ENCODE measurements around the gene RBMS3. TPM values are rescaled to one million over a fixed set of nuclear protein-coding genes. Genes with fewer than 3 reads are reported as not detected.

RBMS3 gene
- total RNA-seq, 5 donors from 2014 or later (not counting 1 experiment from before 2014, with no cell fraction given): 0.62 to 2.9 (median 1.4) TPM

GRCh38 chr3:29513236-29513635 is 232.4 kb downstream of the RBMS3 start:
- no peak overlapping the region for H3K4me3 ChIP-seq (ENCODE audit: control insufficient read depth in 1 of 2, extremely low read depth in 1 of 2, low read length in 1 of 2)
- H3K36me3 Mint-ChIP-seq: no peaks in the 10 kb centered on the region
- ATAC-seq (replicated peaks in 1 of 4): no peak
- no peaks in the 10 kb centered on the region for H3K36me3 ChIP-seq (ENCODE audit: control insufficient read depth in 2 of 2, extremely low read depth in 1 of 2, insufficient read depth in 1 of 2, low read length in 1 of 2)
- H3K4me1 Mint-ChIP-seq: no peaks in the 10 kb centered on the region
- peaks cover 0 to 5% of the 10 kb centered on the region in 2 experiments for H3K4me1 ChIP-seq (ENCODE audit: control insufficient read depth in 1 of 2, extremely low read depth in 1 of 2, insufficient read depth in 2 of 2, low read length in 2 of 2)
- WGBS (ENCODE audit: insufficient coverage): 20% methylated on average over 1 of the region's 3 CpGs
- H3K27me3 ChIP-seq (replicated peaks in 1 of 2; ENCODE audit: control insufficient read depth in 2 of 2, extremely low read depth in 1 of 2, insufficient read depth in 2 of 2, low read length in 1 of 2): no peaks in the 10 kb centered on the region
- ChIA-PET POLR2A (no interaction called here), CTCF (no interaction called here)
- H3K27me3 Mint-ChIP-seq: peaks cover 0 to 4% of the 10 kb centered on the region in 2 donors
- H3K9me3 ChIP-seq: no peaks in the 10 kb centered on the region
- peaks cover 0 to 4% (median 4%) of the 10 kb centered on the region in 3 donors for H3K9me3 Mint-ChIP-seq
- H3K4me3 Mint-ChIP-seq: no peak overlapping the region
- H3K27ac Mint-ChIP-seq: no peak overlapping the region
- no peak for DNase-seq
- H3K27ac ChIP-seq (ENCODE audit: low read length): no peak overlapping the region

- Mint-ChIP-seq H3K27me3 (peaks cover 0 to 4% of the 10 kb centered on the region in 2 donors), H3K4me1 (no peaks in the 10 kb centered on the region), H3K27ac (no peak overlapping the region), H3K9me3 (peaks cover 0 to 4% (median 4%) of the 10 kb centered on the region in 3 donors), H3K36me3 (no peaks in the 10 kb centered on the region), H3K4me3 (no peak overlapping the region)
- POLR2A ChIA-PET: no interaction called here
- H3K36me3 ChIP-seq (ENCODE audit: control insufficient read depth in 2 of 2, extremely low read depth in 1 of 2, insufficient read depth in 1 of 2, low read length in 1 of 2): no peaks in the 10 kb centered on the region
- ATAC-seq (replicated peaks in 1 of 4) (no peak), DNase-seq (no peak)
- no peaks in the 10 kb centered on the region for H3K27me3 ChIP-seq (replicated peaks in 1 of 2; ENCODE audit: control insufficient read depth in 2 of 2, extremely low read depth in 1 of 2, insufficient read depth in 2 of 2, low read length in 1 of 2)
- H3K4me1 ChIP-seq (ENCODE audit: control insufficient read depth in 1 of 2, extremely low read depth in 1 of 2, insufficient read depth in 2 of 2, low read length in 2 of 2): peaks cover 0 to 5% of the 10 kb centered on the region in 2 experiments
- CTCF ChIA-PET: no interaction called here
- H3K27ac ChIP-seq (ENCODE audit: low read length): no peak overlapping the region
- H3K4me3 ChIP-seq (ENCODE audit: control insufficient read depth in 1 of 2, extremely low read depth in 1 of 2, low read length in 1 of 2): no peak overlapping the region
- H3K9me3 ChIP-seq: no peaks in the 10 kb centered on the region
- no CpG with 5 or more reads among the region's 3 CpGs for WGBS (ENCODE audit: insufficient coverage)
Observed at GRCh38 chr3:29514170-29514569, 233.3 kb downstream of the RBMS3 start.

- H3K9me3 Mint-ChIP-seq: peaks cover 0 to 4% (median 0%) of the 10 kb centered on the region in 3 donors
- ChIA-PET CTCF (no interaction called here), POLR2A (no interaction called here)
- H3K4me1 Mint-ChIP-seq: no peaks in the 10 kb centered on the region
- DNase-seq: no peak
- ATAC-seq (replicated peaks in 1 of 4): no peak
- no peaks in the 10 kb centered on the region for H3K36me3 Mint-ChIP-seq
- Histone ChIP-seq H3K36me3 (ENCODE audit: control insufficient read depth in 2 of 2, extremely low read depth in 1 of 2, insufficient read depth in 1 of 2, low read length in 1 of 2) (no peaks in the 10 kb centered on the region), H3K27me3 (replicated peaks in 1 of 2; ENCODE audit: control insufficient read depth in 2 of 2, extremely low read depth in 1 of 2, insufficient read depth in 2 of 2, low read length in 1 of 2) (no peaks in the 10 kb centered on the region), H3K27ac (ENCODE audit: low read length) (no peak overlapping the region), H3K4me1 (ENCODE audit: control insufficient read depth in 1 of 2, extremely low read depth in 1 of 2, insufficient read depth in 2 of 2, low read length in 2 of 2) (peaks cover 0 to 5% of the 10 kb centered on the region in 2 experiments), H3K4me3 (ENCODE audit: control insufficient read depth in 1 of 2, extremely low read depth in 1 of 2, low read length in 1 of 2) (no peak overlapping the region), H3K9me3 (no peaks in the 10 kb centered on the region)
- no peaks in the 10 kb centered on the region for H3K27me3 Mint-ChIP-seq
- 0% methylated on average over 1 of the region's 3 CpGs for WGBS (ENCODE audit: insufficient coverage)
- no peak overlapping the region for H3K27ac Mint-ChIP-seq
- H3K4me3 Mint-ChIP-seq: no peak overlapping the region
Observed at GRCh38 chr3:29514912-29515311, 234.0 kb downstream of the RBMS3 start.

- Mint-ChIP-seq H3K36me3 (no peaks in the 10 kb centered on the region), H3K4me1 (no peaks in the 10 kb centered on the region), H3K9me3 (peaks cover 0 to 4% (median 0%) of the 10 kb centered on the region in 3 donors), H3K27ac (no peak overlapping the region), H3K4me3 (no peak overlapping the region), H3K27me3 (no peaks in the 10 kb centered on the region)
- ATAC-seq (replicated peaks in 1 of 4) (no peak), DNase-seq (no peak)
- H3K9me3 ChIP-seq: no peaks in the 10 kb centered on the region
- no peak overlapping the region for H3K27ac ChIP-seq (ENCODE audit: low read length)
- H3K27me3 ChIP-seq (replicated peaks in 1 of 2; ENCODE audit: control insufficient read depth in 2 of 2, extremely low read depth in 1 of 2, insufficient read depth in 2 of 2, low read length in 1 of 2): no peaks in the 10 kb centered on the region
- H3K4me1 ChIP-seq (ENCODE audit: control insufficient read depth in 1 of 2, extremely low read depth in 1 of 2, insufficient read depth in 2 of 2, low read length in 2 of 2): peaks cover 0 to 5% of the 10 kb centered on the region in 2 experiments
- H3K4me3 ChIP-seq (ENCODE audit: control insufficient read depth in 1 of 2, extremely low read depth in 1 of 2, low read length in 1 of 2): no peak overlapping the region
- ChIA-PET POLR2A (no interaction called here), CTCF (no interaction called here)
- H3K36me3 ChIP-seq (ENCODE audit: control insufficient read depth in 2 of 2, extremely low read depth in 1 of 2, insufficient read depth in 1 of 2, low read length in 1 of 2): no peaks in the 10 kb centered on the region
- 58% methylated on average over 2 of the region's 2 CpGs for WGBS (ENCODE audit: insufficient coverage)
Observed at GRCh38 chr3:29515451-29515850, 234.6 kb downstream of the RBMS3 start.

- H3K27me3 Mint-ChIP-seq: no peaks in the 10 kb centered on the region
- ATAC-seq (replicated peaks in 1 of 4) (no peak), DNase-seq (no peak)
- no peaks in the 10 kb centered on the region for H3K36me3 ChIP-seq (ENCODE audit: control insufficient read depth in 2 of 2, extremely low read depth in 1 of 2, insufficient read depth in 1 of 2, low read length in 1 of 2)
- no peaks in the 10 kb centered on the region for H3K27me3 ChIP-seq (replicated peaks in 1 of 2; ENCODE audit: control insufficient read depth in 2 of 2, extremely low read depth in 1 of 2, insufficient read depth in 2 of 2, low read length in 1 of 2)
- WGBS (ENCODE audit: insufficient coverage): no CpG with 5 or more reads among the region's 4 CpGs
- no peaks in the 10 kb centered on the region for H3K9me3 ChIP-seq
- ChIA-PET CTCF (no interaction called here), POLR2A (no interaction called here)
- no peak overlapping the region for H3K4me3 ChIP-seq (ENCODE audit: control insufficient read depth in 1 of 2, extremely low read depth in 1 of 2, low read length in 1 of 2)
- H3K9me3 Mint-ChIP-seq: peaks cover 0 to 4% (median 0%) of the 10 kb centered on the region in 3 donors
- H3K27ac Mint-ChIP-seq: no peak overlapping the region
- H3K4me3 Mint-ChIP-seq: no peak overlapping the region
- H3K4me1 Mint-ChIP-seq: no peaks in the 10 kb centered on the region
- no peak overlapping the region for H3K27ac ChIP-seq (ENCODE audit: low read length)
- H3K4me1 ChIP-seq (ENCODE audit: control insufficient read depth in 1 of 2, extremely low read depth in 1 of 2, insufficient read depth in 2 of 2, low read length in 2 of 2): peaks cover 0 to 5% of the 10 kb centered on the region in 2 experiments
- H3K36me3 Mint-ChIP-seq: no peaks in the 10 kb centered on the region
Observed at GRCh38 chr3:29516164-29516563, 235.3 kb downstream of the RBMS3 start.

- 92% methylated on average over 3 of the region's 3 CpGs for WGBS (ENCODE audit: insufficient coverage)
Observed at GRCh38 chr3:29520764-29521163, 239.9 kb downstream of the RBMS3 start.

GRCh38 chr3:29521293-29521692 is 240.4 kb downstream of the RBMS3 start:
- no peaks in the 10 kb centered on the region for H3K27me3 ChIP-seq (replicated peaks in 1 of 2; ENCODE audit: control insufficient read depth in 2 of 2, extremely low read depth in 1 of 2, insufficient read depth in 2 of 2, low read length in 1 of 2)
- Mint-ChIP-seq H3K4me3 (no peak overlapping the region), H3K4me1 (no peaks in the 10 kb centered on the region), H3K27ac (no peak overlapping the region), H3K27me3 (no peaks in the 10 kb centered on the region), H3K9me3 (no peaks in the 10 kb centered on the region), H3K36me3 (no peaks in the 10 kb centered on the region)
- ChIA-PET CTCF (no interaction called here), POLR2A (no interaction called here)
- H3K27ac ChIP-seq (ENCODE audit: low read length): no peak overlapping the region
- DNase-seq: no peak
- H3K4me1 ChIP-seq (ENCODE audit: control insufficient read depth in 1 of 2, extremely low read depth in 1 of 2, insufficient read depth in 2 of 2, low read length in 2 of 2): no peaks in the 10 kb centered on the region
- no peaks in the 10 kb centered on the region for H3K36me3 ChIP-seq (ENCODE audit: control insufficient read depth in 2 of 2, extremely low read depth in 1 of 2, insufficient read depth in 1 of 2, low read length in 1 of 2)
- no peak for ATAC-seq (replicated peaks in 1 of 4)
- WGBS (ENCODE audit: insufficient coverage): 60% methylated on average over 1 of the region's 1 CpG
- H3K4me3 ChIP-seq (ENCODE audit: control insufficient read depth in 1 of 2, extremely low read depth in 1 of 2, low read length in 1 of 2): no peak overlapping the region
- H3K9me3 ChIP-seq: no peaks in the 10 kb centered on the region

More at GRCh38 chr3:29520764-29521163, 239.9 kb downstream of the RBMS3 start:
- no peak overlapping the region for H3K4me3 Mint-ChIP-seq
- H3K27me3 Mint-ChIP-seq: no peaks in the 10 kb centered on the region
- ChIA-PET CTCF (no interaction called here), POLR2A (no interaction called here)
- no peak for ATAC-seq (replicated peaks in 1 of 4)
- Histone ChIP-seq H3K4me3 (ENCODE audit: control insufficient read depth in 1 of 2, extremely low read depth in 1 of 2, low read length in 1 of 2) (no peak overlapping the region), H3K27me3 (replicated peaks in 1 of 2; ENCODE audit: control insufficient read depth in 2 of 2, extremely low read depth in 1 of 2, insufficient read depth in 2 of 2, low read length in 1 of 2) (no peaks in the 10 kb centered on the region), H3K4me1 (ENCODE audit: control insufficient read depth in 1 of 2, extremely low read depth in 1 of 2, insufficient read depth in 2 of 2, low read length in 2 of 2) (no peaks in the 10 kb centered on the region), H3K9me3 (no peaks in the 10 kb centered on the region), H3K27ac (ENCODE audit: low read length) (no peak overlapping the region), H3K36me3 (ENCODE audit: control insufficient read depth in 2 of 2, extremely low read depth in 1 of 2, insufficient read depth in 1 of 2, low read length in 1 of 2) (no peaks in the 10 kb centered on the region)
- H3K4me1 Mint-ChIP-seq: no peaks in the 10 kb centered on the region
- DNase-seq: no peak
- H3K27ac Mint-ChIP-seq: no peak overlapping the region
- peaks cover 0 to 3% (median 0%) of the 10 kb centered on the region in 3 donors for H3K9me3 Mint-ChIP-seq
- H3K36me3 Mint-ChIP-seq: no peaks in the 10 kb centered on the region

Measured in T-cell (primary cell).